Stimulated activated naive B cell treated with anti-CD40 and anti-IgM and Interleukin-4, amounts not matched to agents 10 μg/mL and 1 μg/mL and 100 μg/mL, for 72 hours (primary cell): ENCODE data around the gene SAP25.
"Not testable (repeated sequence)": the region's sequence is repeated elsewhere in the genome, so short reads cannot be mapped to it uniquely, and the experiment has no call there.

ENCODE experiments used
- ATAC-seq, 2 donors: fragments of 150-1000 bp; cut with Tn5 transposase; replicated peaks; 2 replicates each; pipeline ENCODE4 v1.10.0; 2021; ENCODE audit warnings: moderate library complexity in 1 of 2
- DNase-seq: peaks from one replicate; pipeline ENCODE4 v3.0.0; 2021
- H3K27ac Mint-ChIP-seq: one replicate; pipeline ENCODE4 v1.8.0; 2022; ENCODE audit warnings: mild to moderate bottlenecking, mixed read lengths
- H3K27me3 Mint-ChIP-seq, 2 donors: one replicate each; pipeline ENCODE4 v1.8.0; 2022; ENCODE audit warnings: mixed read lengths in 2 of 2
- H3K36me3 Mint-ChIP-seq, 2 donors: one replicate each; pipeline ENCODE4 v1.8.0; 2022; ENCODE audit warnings: mixed read lengths in 2 of 2, mild to moderate bottlenecking in 1 of 2
- H3K4me1 Mint-ChIP-seq, 2 donors: one replicate each; pipeline ENCODE4 v1.8.0; 2022; ENCODE audit warnings: mixed read lengths in 2 of 2, mild to moderate bottlenecking in 1 of 2
- H3K4me3 Mint-ChIP-seq, 2 donors: one replicate each; pipeline ENCODE4 v1.8.0; 2022; ENCODE audit warnings: mild to moderate bottlenecking in 2 of 2, mixed read lengths in 2 of 2, moderate library complexity in 1 of 2
- H3K9me3 Mint-ChIP-seq, 2 donors: one replicate each; pipeline ENCODE4 v1.8.0; 2022; ENCODE audit warnings: mixed read lengths in 2 of 2, mild to moderate bottlenecking in 1 of 2

Gene SAP25

GRCh38 chr7:100566018-100566531, 7.6 kb downstream of the SAP25 start:
- Mint-ChIP-seq H3K27me3 (no peaks in the 10 kb centered on the region), H3K4me1 (peaks cover 23 to 49% of the 10 kb centered on the region in 2 donors), H3K36me3 (peaks cover 34 to 38% of the 10 kb centered on the region in 2 donors), H3K27ac (no peak overlapping the region), H3K4me3 (no peak overlapping the region), H3K9me3 (no peaks in the 10 kb centered on the region)
- DNase-seq (no peak), ATAC-seq (no peak)

- Mint-ChIP-seq H3K36me3 (peaks cover 34 to 38% of the 10 kb centered on the region in 2 donors), H3K9me3 (no peaks in the 10 kb centered on the region), H3K4me3 (no peak overlapping the region), H3K27ac (peak overlapping the region; percentile 59), H3K4me1 (peaks cover 23 to 40% of the 10 kb centered on the region in 2 donors), H3K27me3 (no peaks in the 10 kb centered on the region)
- ATAC-seq (no peak), DNase-seq (no peak)
Observed at GRCh38 chr7:100565133-100565571, 8.5 kb downstream of the SAP25 start.

DNA sequence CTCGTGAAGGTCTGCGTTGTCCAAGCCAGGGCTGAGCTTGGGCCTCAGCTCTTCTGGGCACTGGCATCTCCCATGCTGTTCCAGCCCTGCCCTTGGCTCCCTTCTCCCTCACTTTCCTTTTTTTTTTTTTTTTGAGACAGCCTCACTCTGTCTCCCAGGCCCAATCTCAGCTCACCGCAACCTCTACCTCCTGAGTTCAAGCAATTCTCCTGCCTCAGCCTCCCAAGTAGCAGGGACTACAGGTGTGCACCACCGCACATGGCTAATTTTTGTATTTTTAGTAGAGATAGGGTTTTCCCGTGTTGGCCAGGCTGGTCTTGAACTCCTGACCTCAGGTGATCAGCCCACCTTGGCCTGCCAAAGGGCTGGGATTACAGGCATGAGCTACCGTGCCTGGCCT, 9.3 kb downstream of the SAP25 start:
- H3K4me3 Mint-ChIP-seq, H3K27me3 Mint-ChIP-seq, H3K27ac Mint-ChIP-seq, DNase-seq, H3K9me3 Mint-ChIP-seq, ATAC-seq: not testable (repeated sequence)
- Mint-ChIP-seq H3K36me3 (peaks cover 36 to 41% of the 10 kb centered on the region in 2 donors), H3K4me1 (peaks cover 23 to 36% of the 10 kb centered on the region in 2 donors)

- H3K4me3 Mint-ChIP-seq: no peak overlapping the region
- peak; percentile 72 to 75 for ATAC-seq
- H3K27ac Mint-ChIP-seq: no peak overlapping the region
- H3K36me3 Mint-ChIP-seq: peaks cover 36 to 46% of the 10 kb centered on the region in 2 donors
- H3K27me3 Mint-ChIP-seq: no peaks in the 10 kb centered on the region
- peaks cover 18 to 36% of the 10 kb centered on the region in 2 donors for H3K4me1 Mint-ChIP-seq
- no peaks in the 10 kb centered on the region for H3K9me3 Mint-ChIP-seq
- DNase-seq: peak; percentile 53
Observed at GRCh38 chr7:100563809-100564400, 9.8 kb downstream of the SAP25 start.

DNA sequence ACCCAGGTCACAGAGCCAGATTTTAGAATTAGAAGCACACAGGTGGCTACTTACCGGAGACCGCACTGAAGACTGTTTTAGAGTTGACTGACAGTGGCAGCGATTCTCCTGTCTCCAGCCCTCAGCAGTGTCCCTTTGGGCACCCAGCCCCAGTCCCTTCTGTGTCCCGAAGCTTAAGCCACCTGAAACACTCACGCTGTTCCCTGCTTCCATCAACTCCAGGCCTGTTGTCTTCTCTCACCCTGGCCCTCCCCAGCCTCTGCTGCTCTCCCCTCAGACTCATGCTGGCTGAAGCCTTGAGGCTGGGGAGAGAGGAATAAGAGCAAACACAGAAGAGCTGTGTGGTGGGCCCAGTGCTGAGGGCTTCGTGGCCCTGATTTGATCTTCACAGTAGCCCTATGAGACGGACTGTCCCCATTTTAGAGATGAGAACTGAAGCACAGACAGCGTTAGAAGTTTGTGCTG, 10.6 kb downstream of the SAP25 start:
- Mint-ChIP-seq H3K27ac (no peak overlapping the region), H3K27me3 (no peaks in the 10 kb centered on the region), H3K4me1 (peaks cover 12 to 31% of the 10 kb centered on the region in 2 donors), H3K36me3 (peaks cover 35 to 50% of the 10 kb centered on the region in 2 donors), H3K4me3 (no peak overlapping the region), H3K9me3 (no peaks in the 10 kb centered on the region)
- no peak for DNase-seq
- no peak for ATAC-seq

DNA sequence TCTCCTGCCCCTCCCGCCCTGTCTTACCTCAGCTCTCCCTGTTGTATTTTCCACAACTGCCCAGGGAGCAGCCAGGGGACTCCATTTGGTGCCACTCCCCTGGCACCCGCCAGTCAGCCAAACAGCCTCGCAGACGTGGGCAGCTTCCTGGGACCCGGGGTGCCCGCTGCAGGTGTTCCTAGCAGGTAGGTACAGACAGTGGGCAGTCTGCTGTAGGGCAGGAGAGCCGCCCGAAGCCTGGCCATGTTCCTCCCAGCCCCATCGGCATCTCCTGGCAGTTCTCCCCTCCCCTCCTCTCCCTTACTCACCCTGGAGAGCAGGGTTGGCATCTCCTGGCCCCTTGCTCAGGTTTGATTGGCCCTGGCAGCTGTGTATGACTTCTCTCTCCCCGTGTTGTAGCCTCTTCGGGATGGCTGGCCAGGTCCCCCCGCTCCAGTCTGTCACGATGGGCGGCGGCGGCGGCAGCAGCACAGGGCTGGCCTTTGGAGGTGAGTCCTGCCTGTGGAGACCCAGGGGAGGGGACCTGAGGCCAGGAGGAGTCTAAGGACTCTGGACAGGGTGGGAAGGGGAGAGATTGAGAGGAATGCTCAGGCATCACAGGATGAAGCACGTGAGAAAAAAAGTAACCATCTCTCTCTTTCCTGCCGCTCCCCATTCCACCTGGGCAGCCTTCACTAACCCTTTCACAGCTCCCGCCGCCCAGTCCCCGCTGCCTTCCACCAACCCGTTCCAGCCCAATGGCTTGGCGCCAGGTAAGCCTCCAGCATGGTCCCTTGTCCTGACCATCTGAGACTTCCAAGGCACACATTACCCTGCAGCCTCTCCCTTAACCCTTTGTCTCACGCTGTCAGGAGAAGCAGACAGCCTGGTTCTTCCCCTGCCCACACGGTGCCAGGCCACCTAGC, 11.3 kb downstream of the SAP25 start:
- DNase-seq (no peak), ATAC-seq (no peak)
- H3K4me3 Mint-ChIP-seq: no peak overlapping the region
- peaks cover 7 to 24% of the 10 kb centered on the region in 2 donors for H3K4me1 Mint-ChIP-seq
- H3K27ac Mint-ChIP-seq: peak overlapping the region; percentile 34
- H3K27me3 Mint-ChIP-seq: no peaks in the 10 kb centered on the region
- H3K9me3 Mint-ChIP-seq: no peaks in the 10 kb centered on the region
- peaks cover 35 to 50% of the 10 kb centered on the region in 2 donors for H3K36me3 Mint-ChIP-seq

DNA sequence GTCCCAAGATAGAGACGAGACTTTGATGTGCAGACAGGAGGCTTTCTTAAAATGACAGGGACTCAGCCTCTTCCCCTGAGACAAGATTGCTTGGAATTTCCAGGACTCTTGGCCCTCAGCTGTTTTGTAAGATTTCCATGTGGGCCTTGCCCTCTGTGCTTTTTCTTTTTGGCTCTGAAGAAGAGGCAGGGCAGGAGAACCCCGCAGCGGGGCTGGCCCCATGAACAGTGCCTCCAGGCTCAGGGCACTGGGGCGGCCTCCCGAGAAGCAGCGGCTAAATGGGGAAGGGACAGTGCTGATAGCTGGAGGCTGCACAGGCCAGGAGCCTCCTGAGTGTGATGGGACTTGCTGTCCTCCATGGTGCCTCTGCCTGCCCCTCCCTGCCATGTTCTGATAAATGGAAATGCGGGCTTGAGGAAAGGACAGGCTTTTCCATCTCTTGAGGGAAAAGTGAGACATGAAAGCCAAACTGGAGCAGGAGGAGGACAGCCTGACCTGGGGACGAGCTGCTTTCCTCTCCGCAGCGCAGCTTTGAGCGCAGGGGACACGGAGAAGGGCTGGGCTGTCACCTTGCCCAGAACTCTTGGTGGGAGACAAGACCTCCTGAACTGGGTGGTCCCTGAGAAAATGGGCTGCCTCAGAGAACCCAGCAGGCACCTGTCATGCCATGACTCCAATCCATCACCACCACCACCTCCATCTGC, 12.1 kb downstream of the SAP25 start:
- H3K4me1 Mint-ChIP-seq: peaks cover 4 to 20% of the 10 kb centered on the region in 2 donors
- H3K4me3 Mint-ChIP-seq: no peak overlapping the region
- no peak for DNase-seq
- H3K27ac Mint-ChIP-seq: no peak overlapping the region
- H3K9me3 Mint-ChIP-seq: no peaks in the 10 kb centered on the region
- H3K27me3 Mint-ChIP-seq: no peaks in the 10 kb centered on the region
- no peak for ATAC-seq
- H3K36me3 Mint-ChIP-seq: peaks cover 39 to 54% of the 10 kb centered on the region in 2 donors

- no peak for DNase-seq
- no peak overlapping the region for H3K27ac Mint-ChIP-seq
- ATAC-seq: no peak
- H3K9me3 Mint-ChIP-seq: no peaks in the 10 kb centered on the region
- peaks cover 38 to 49% of the 10 kb centered on the region in 2 donors for H3K36me3 Mint-ChIP-seq
- no peaks in the 10 kb centered on the region for H3K27me3 Mint-ChIP-seq
- H3K4me3 Mint-ChIP-seq: no peak overlapping the region
- peaks cover 4 to 19% of the 10 kb centered on the region in 2 donors for H3K4me1 Mint-ChIP-seq
Observed at GRCh38 chr7:100559127-100559526, 14.6 kb downstream of the SAP25 start.

GRCh38 chr7:100556541-100556940, 17.2 kb downstream of the SAP25 start:
- H3K4me1 Mint-ChIP-seq: peaks cover 4 to 11% of the 10 kb centered on the region in 2 donors
- DNase-seq: no peak
- H3K4me3 Mint-ChIP-seq: no peak overlapping the region
- peaks cover 32 to 45% of the 10 kb centered on the region in 2 donors for H3K36me3 Mint-ChIP-seq
- no peaks in the 10 kb centered on the region for H3K27me3 Mint-ChIP-seq
- no peak overlapping the region for H3K27ac Mint-ChIP-seq
- H3K9me3 Mint-ChIP-seq: no peaks in the 10 kb centered on the region
- no peak for ATAC-seq

- Mint-ChIP-seq H3K4me3 (no peak overlapping the region), H3K36me3 (peaks cover 32 to 45% of the 10 kb centered on the region in 2 donors), H3K4me1 (peaks cover 4 to 13% of the 10 kb centered on the region in 2 donors), H3K9me3 (no peaks in the 10 kb centered on the region), H3K27ac (peak overlapping the region; percentile 33), H3K27me3 (no peaks in the 10 kb centered on the region)
- DNase-seq: no peak
- ATAC-seq: no peak
Observed at GRCh38 chr7:100555701-100556100, 18.0 kb downstream of the SAP25 start.

GRCh38 chr7:100553032-100553431, 20.7 kb downstream of the SAP25 start:
- Mint-ChIP-seq H3K36me3 (peaks cover 42 to 50% of the 10 kb centered on the region in 2 donors), H3K27ac (peak overlapping the region; percentile 25), H3K27me3 (no peaks in the 10 kb centered on the region), H3K9me3 (no peaks in the 10 kb centered on the region), H3K4me1 (peaks cover 12 to 22% of the 10 kb centered on the region in 2 donors), H3K4me3 (no peak overlapping the region)
- no peak for ATAC-seq
- DNase-seq: no peak

- H3K4me1 Mint-ChIP-seq: peaks cover 16 to 27% of the 10 kb centered on the region in 2 donors
- ATAC-seq (no peak), DNase-seq (no peak)
- H3K36me3 Mint-ChIP-seq: peaks cover 42 to 54% of the 10 kb centered on the region in 2 donors
- H3K9me3 Mint-ChIP-seq: no peaks in the 10 kb centered on the region
- no peak overlapping the region for H3K4me3 Mint-ChIP-seq
- H3K27ac Mint-ChIP-seq: no peak overlapping the region
- H3K27me3 Mint-ChIP-seq: no peaks in the 10 kb centered on the region
Observed at GRCh38 chr7:100552532-100552931, 21.2 kb downstream of the SAP25 start.

- H3K9me3 Mint-ChIP-seq, DNase-seq, ATAC-seq, H3K27me3 Mint-ChIP-seq: not testable (repeated sequence)
- peak overlapping the region; percentile 95 for H3K27ac Mint-ChIP-seq
- H3K4me1 Mint-ChIP-seq: peaks cover 51 to 68% of the 10 kb centered on the region in 2 donors
- H3K36me3 Mint-ChIP-seq: peaks cover 25 to 40% of the 10 kb centered on the region in 2 donors
- H3K4me3 Mint-ChIP-seq: peak overlapping the region; percentile 28 to 57
Observed at GRCh38 chr7:100548446-100548845, 25.3 kb downstream of the SAP25 start.

DNA sequence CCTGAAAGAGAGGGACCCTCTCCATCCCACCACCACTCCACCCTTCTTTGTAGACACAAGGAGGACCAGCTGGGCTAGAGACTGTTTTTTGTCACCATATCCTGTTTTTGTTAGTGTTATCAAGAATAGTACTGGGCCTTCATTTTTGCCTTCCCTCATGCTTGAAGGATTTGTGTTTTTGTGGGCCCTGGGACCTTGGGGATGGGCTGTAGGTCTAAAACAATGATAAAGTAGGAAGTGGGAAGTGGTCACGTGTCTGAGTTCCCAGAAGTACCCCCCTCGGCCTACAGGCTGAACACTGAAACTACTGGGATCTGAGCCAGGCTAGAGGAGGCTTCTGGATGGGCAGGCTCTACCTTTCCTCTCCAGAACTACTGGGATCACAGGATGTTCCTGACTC, 25.8 kb downstream of the SAP25 start:
- DNase-seq: no peak
- peak overlapping the region; percentile 74 for H3K27ac Mint-ChIP-seq

More for the DNA sequence above, 25.8 kb downstream of the SAP25 start:
- Mint-ChIP-seq H3K4me1 (peaks cover 55 to 74% of the 10 kb centered on the region in 2 donors), H3K9me3 (no peaks in the 10 kb centered on the region), H3K4me3 (peak overlapping the region in 1 of 2 donors; percentile 82), H3K27me3 (no peaks in the 10 kb centered on the region), H3K36me3 (peaks cover 22 to 37% of the 10 kb centered on the region in 2 donors)
- no peak for ATAC-seq
